Measurements from ENCODE around the gene WDR77. TPM values are rescaled to one million over a fixed set of nuclear protein-coding genes. Genes with fewer than 3 reads are reported as not detected.

Gene WDR77
- polyA plus RNA-seq, 3 donors: 9.0 to 29.0 (median 27.0) TPM

DNA sequence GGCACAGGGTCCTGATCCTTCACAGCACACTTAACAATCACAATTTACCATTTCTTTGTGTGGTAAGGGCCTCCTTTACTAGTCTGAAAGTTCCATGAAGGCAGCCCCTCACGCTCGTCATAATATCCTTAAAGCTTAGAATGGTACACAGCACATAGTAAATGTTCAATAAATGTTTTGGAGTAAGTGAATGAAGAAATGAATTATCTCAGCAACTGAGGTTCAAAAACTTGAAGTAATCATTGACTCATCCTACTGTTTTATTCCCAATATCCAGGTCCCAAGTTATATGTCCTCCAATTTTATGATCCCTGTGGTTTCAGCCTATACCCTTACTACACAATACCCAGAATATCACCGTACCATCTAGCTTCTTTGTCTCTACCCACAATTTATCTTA is 22.5 kb upstream of the WDR77 start:
- no peak overlapping the region for H3K27ac ChIP-seq (ENCODE audit: low read depth, low read length)
- WGBS, 3 donors: 90 to 98% (median 92%) methylated on average over 3 of the region's 3 CpGs

GRCh38 chr1:111471012-111471411 is 22.0 kb upstream of the WDR77 start:
- 29 to 65% (median 39%) methylated on average over 3 of the region's 3 CpGs for WGBS, 3 donors
- no peak overlapping the region for H3K27ac ChIP-seq (ENCODE audit: low read depth, low read length)

GRCh38 chr1:111470596-111470995 is 21.5 kb upstream of the WDR77 start:
- WGBS, 3 donors: 73 to 94% (median 77%) methylated on average over 5 of the region's 5 CpGs

DNA sequence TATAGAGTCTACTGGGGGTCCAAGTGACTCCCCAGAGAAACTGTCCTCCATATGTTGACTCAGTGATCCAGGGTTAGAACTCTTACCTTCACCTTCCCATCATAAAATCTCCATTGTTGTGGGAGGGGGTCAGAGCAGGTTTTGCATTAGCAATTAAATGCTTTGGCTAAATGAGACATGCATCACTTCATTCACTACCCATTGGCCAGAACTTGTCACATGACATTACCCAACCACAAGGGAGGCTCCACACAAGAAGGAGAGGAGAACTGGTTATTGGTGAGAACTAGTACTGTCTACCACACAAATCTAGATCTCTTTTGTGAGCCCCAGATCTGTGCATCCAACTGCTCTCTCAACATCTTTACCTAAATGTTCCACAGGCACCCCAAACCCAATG is 20.5 kb upstream of the WDR77 start:
- no peak overlapping the region for H3K27ac ChIP-seq (ENCODE audit: low read depth, low read length)

More at GRCh38 chr1:111470596-111470995, 21.5 kb upstream of the WDR77 start:
- H3K27ac ChIP-seq (ENCODE audit: low read depth, low read length): no peak overlapping the region

DNA sequence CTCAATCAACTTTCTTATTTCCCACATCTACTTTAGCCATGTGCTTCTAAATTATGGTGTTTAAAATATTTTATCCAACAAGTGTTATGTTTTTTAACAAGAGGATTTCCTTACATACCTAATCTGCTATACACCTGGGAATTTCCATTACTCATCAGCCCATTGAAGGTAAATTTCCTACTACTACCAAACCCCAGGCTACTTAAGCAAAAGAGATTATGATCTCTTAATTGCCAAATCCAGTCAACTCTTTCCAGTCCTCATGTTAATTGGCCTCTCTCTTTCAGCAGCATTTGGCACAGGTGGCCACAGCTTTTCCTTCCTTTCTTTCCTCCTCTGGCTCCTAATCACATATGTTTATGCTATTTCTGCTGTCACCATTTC is 19.7 kb upstream of the WDR77 start:
- H3K27ac ChIP-seq (ENCODE audit: low read depth, low read length): no peak overlapping the region

DNA sequence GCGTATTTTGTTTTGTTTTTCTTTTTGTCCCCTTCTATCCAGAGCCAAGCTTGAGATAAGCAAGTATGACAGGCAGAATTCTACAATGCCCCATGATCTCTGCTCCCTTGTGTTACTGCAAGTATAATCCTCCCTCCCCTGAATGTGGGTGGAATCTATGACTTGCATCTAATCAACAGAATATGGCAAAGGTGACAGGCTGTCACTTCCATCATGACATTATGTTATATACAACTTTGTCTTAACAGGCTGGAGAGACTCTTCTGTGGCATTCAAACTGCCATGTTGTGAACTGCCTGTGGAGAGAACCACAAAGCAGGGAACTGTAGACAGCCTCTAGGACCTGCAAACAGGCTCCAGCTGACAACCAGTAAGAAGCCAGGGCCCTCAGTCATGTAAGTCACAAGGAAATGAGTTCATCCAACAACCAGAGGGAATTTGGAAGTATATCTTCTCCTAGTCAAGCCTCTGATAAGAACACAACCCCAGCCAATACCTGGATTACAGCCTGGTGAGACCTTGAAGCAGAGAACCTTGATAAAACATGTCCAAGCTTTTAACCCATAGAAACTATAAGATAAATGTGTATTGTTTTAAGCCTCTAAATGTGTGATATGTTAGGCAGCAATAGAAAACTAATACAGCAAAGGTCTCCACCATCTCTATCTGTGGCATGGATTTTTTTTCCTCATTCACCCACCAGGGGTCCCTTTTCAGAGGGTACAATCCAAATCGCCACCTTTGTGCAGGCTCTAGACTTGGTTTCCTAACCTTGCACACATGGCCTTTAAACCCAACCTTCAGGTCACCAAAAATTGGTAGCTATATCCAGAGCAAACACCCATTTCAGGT is 19.0 kb upstream of the WDR77 start:
- WGBS, 3 donors: 80 to 93% (median 86%) methylated on average over 2 of the region's 2 CpGs
- no peak overlapping the region for H3K27ac ChIP-seq (ENCODE audit: low read depth, low read length)

- H3K27ac ChIP-seq (ENCODE audit: low read depth, low read length): no peak overlapping the region
- 0% methylated on average over 1 of the region's 1 CpG for WGBS, 3 donors
Observed at GRCh38 chr1:111466480-111466879, 17.4 kb upstream of the WDR77 start.

DNA sequence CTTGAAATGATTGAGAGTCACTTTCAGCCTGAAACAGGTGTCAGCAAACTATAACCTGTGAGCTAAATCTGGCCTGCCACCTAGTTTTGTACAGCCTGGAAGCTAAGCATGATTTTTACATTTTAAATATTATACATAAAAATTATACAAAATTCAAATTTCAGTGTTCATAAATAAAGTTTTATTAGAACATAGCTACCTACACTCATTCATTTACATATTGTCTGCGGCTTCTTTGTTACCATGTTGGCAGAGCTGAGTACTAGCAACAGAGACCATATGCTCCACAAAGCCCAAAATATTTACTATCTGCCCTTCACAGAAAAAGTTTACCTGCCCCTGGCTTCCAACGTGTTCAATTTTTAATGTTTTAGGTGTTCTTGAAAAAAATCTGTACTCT is 16.7 kb upstream of the WDR77 start:
- no peak overlapping the region for H3K27ac ChIP-seq (ENCODE audit: low read depth, low read length)
- WGBS, 3 donors: 95 to 99% (median 95%) methylated on average over 2 of the region's 2 CpGs

DNA sequence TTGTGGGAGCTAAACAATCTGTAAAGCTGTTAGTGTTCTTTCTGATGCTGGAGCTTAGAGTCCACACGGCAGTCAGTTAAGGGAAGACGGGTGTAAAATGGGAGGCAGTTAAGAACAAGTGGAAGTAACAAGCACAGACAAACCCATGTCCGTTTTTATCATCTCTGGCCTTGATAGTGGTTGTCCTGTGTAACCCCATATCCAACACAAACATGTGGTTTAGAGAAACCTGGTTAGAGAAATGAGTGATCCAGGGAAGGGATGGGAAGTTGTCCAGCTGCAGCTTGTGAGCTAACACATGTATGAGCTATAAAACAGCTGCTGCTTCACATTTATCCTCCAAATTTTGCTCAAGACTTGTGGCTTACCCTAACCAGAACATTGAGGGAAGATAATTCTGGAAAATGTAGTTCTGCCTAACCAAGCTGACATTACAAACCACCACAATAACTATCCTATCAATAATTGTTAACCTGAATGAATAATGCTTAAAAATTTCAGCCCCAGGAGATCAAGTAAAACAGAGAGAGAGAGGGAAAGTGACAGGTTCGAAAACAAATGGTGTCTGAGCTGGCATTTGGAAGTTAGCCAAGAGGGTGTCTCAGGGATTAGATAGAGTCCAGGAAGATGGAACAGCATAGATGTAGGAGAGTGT is 14.1 kb upstream of the WDR77 start:
- 43 to 75% (median 73%) methylated on average over 4 of the region's 4 CpGs for WGBS, 3 donors
- no peak overlapping the region for H3K27ac ChIP-seq (ENCODE audit: low read depth, low read length)

DNA sequence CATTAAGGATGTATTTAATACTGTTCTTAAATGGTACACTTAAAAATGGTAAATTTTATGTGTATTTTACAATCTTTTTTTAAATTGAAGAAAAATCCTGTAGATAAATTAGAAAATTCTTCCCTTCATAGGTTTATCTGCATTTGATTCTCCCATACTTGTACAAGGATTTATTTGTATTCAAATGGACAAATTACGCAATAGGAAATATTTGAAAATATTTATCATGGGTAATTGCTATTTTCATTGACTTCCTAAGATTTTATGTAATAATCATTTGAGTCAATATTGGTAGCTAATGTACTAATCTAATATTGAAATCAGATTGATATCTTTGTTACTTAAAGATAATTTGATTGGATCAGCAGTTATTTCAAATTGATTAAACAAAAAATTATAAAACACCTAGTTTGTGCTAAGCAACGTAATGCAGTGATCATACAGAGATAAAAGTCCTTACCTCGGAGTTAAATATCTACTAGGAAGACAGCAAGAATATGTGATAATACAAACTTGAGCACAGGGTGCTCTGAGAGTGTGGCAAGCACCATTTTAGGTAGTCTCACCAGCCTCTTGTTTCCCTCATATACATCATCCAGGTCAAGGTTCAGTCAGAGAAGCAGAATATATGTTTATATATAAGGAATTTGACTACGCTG is 13.4 kb upstream of the WDR77 start:
- WGBS, 3 donors: 56 to 93% (median 92%) methylated on average over 4 of the region's 4 CpGs
- no peak overlapping the region for H3K27ac ChIP-seq (ENCODE audit: low read depth, low read length)

- H3K27ac ChIP-seq (ENCODE audit: low read depth, low read length): no peak overlapping the region
- WGBS, 3 donors: 95 to 97% (median 95%) methylated on average over 6 of the region's 6 CpGs
Observed at GRCh38 chr1:111461765-111462164, 12.7 kb upstream of the WDR77 start.

DNA sequence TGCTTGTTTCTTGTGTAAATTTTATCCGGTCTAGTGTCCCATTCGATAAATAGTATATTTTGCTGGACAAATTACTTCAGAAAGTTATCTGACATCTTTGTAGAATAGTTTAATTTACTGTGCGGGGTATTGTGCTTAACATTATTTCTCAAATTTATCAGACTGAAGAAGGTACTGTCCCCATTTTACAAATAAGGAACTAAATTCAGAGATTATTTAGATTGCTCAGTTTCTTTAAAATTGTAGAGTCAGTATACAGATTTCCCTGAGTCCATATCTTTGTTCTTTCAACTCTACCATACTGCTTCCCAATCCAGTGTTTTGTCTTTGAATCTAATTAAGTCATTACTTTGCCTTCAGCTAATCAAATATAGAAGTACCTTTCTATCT is 6.6 kb upstream of the WDR77 start:
- H3K27ac ChIP-seq (ENCODE audit: low read depth, low read length): no peak overlapping the region
- WGBS, 3 donors: 91 to 96% (median 95%) methylated on average over 3 of the region's 3 CpGs

GRCh38 chr1:111454859-111455641 is 6.0 kb upstream of the WDR77 start:
- H3K27ac ChIP-seq (ENCODE audit: low read depth, low read length): no peak overlapping the region
- WGBS, 3 donors: 71 to 72% (median 72%) methylated on average over 5 of the region's 5 CpGs

DNA sequence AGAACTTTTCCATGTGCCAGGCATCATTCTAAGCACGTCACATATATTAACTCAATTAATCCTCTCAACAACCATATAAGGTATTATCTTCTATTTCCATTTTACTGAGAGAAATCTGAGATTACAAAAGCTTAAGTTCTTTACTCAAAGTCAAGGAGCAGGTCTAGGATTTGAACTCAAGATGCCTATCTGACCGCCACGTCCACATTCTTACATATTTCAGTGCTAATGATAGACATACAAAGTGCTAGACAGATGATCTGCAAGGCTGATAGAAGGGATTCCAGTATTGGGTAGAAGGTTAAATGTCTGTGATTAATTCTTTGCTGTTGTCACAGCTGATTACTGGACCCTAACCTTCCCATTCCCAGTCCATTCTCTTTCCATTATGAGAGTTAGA is 4.7 kb upstream of the WDR77 start:
- 86 to 97% (median 90%) methylated on average over 3 of the region's 3 CpGs for WGBS, 3 donors

GRCh38 chr1:111452581-111452980 is 3.5 kb upstream of the WDR77 start:
- WGBS, 3 donors: 73 to 79% (median 75%) methylated on average over 3 of the region's 3 CpGs

More for the DNA sequence above, 4.7 kb upstream of the WDR77 start:
- no peak overlapping the region for H3K27ac ChIP-seq (ENCODE audit: low read depth, low read length)

GRCh38 chr1:111450185-111450584 is 1.1 kb upstream of the WDR77 start:
- no peak overlapping the region for H3K27ac ChIP-seq (ENCODE audit: low read depth, low read length)
- 38 to 51% (median 45%) methylated on average over 3 of the region's 3 CpGs for WGBS, 3 donors

More at GRCh38 chr1:111452581-111452980, 3.5 kb upstream of the WDR77 start:
- no peak overlapping the region for H3K27ac ChIP-seq (ENCODE audit: low read depth, low read length)

- WGBS, 3 donors: 0 to 1% (median 1%) methylated on average over 8 of the region's 8 CpGs
- H3K27ac ChIP-seq (ENCODE audit: low read depth, low read length): no peak overlapping the region
Observed at GRCh38 chr1:111449703-111450017, 604 bp upstream of the WDR77 start.

GRCh38 chr1:111448482-111448917 is 556 bp downstream of the WDR77 start:
- no peak overlapping the region for H3K27ac ChIP-seq (ENCODE audit: low read depth, low read length)
- WGBS, 3 donors: 1% methylated on average over 25 of the region's 25 CpGs

Data from adipose tissue (tissue), 3 donors.